HCT116 (cell line): ENCODE data around the gene FER. TPM values are rescaled to one million over a fixed set of nuclear protein-coding genes. Genes with fewer than 3 reads are reported as not detected.

ENCODE experiments used
- ATAC-seq: fragments of 200-7000 bp; cut with Tn5 transposase; 2 replicates; pipeline ENCODE4 v1.9.1; 2020; ENCODE audit warnings: mild to moderate bottlenecking, moderate library complexity
- BruUV-seq: library from RNA; stranded (reverse); fragments of 400-500 nt; replicated peaks from 2 replicates; lab custom pipeline; 2021; lab: Mats Ljungman, UMichigan
- CTCF ChIA-PET: fragments of 300-600 bp; sonication (Branson Sonifier 250); formaldehyde crosslinking; loops from one replicate; lab custom pipeline; 2021; ENCODE audit warnings: antibody characterized with exemption; lab: Charles Lee
- POLR2A ChIA-PET: fragments of 300-600, 350-600 bp; sonication (Branson Sonifier 250); formaldehyde crosslinking; loops from one replicate; lab custom pipeline; 2021; ENCODE audit warnings: antibody characterized with exemption; lab: Charles Lee
- RAD21 ChIA-PET, 2 experiments: fragments of 300-600 bp; sonication (Branson Sonifier 250); formaldehyde crosslinking; loops; one replicate each; lab custom pipeline; 2023; ENCODE audit warnings: low total read pairs in 2 of 2; ENCODE audit not compliant: uncharacterized antibody in 2 of 2, unreplicated experiment in 2 of 2, low non-redundant PET in 1 of 2; lab: Charles Lee
- DNase-seq: peaks from one replicate; pipeline ENCODE4 v3.0.0-alpha.2; 2010; ENCODE audit warnings: low read depth, low spot score
- H2AFZ ChIP-seq: fragments of 200-600 bp; shearing (Covaris generic), sonication (generic); 2 replicates; pipeline ENCODE4 v1.6.1; 2017; ENCODE audit warnings: low read depth, mixed run types, mixed read lengths, antibody characterized with exemption, low read length; ENCODE audit not compliant: poor library complexity, severe bottlenecking
- H3K27ac ChIP-seq: 2 replicates; pipeline ENCODE4 v1.5.1; 2012; ENCODE audit warnings: low read depth, low read length
- H3K27me3 ChIP-seq: fragments of 200-600 bp; sonication (generic); 2 replicates; pipeline ENCODE4 v1.6.1; 2016; ENCODE audit warnings: mixed run types, low read length, mixed read lengths; ENCODE audit not compliant: insufficient read depth
- H3K36me3 ChIP-seq, 2 experiments: fragments of 200-500 bp in 1 of 2; fragments of 200-600 bp in 1 of 2; sonication (Bioruptor generic) in 1 of 2; sonication (generic) in 1 of 2; 2 replicates each; pipeline versions ENCODE4 v1.5.1 to v1.6.1; 2014 to 2016; ENCODE audit warnings: low read length in 2 of 2, inconsistent platforms in 1 of 2, mixed read lengths in 1 of 2, mixed run types in 1 of 2; ENCODE audit not compliant: insufficient read depth in 2 of 2, control insufficient read depth in 1 of 2
- H3K4me1 ChIP-seq, 2 experiments: fragments of 200-600 bp in 1 of 2; sonication (generic) in 1 of 2; 2 replicates each; pipeline versions ENCODE4 v1.5.1 to v1.6.1; 2012 to 2017; ENCODE audit warnings: low read length in 2 of 2, inconsistent platforms in 1 of 2, mild to moderate bottlenecking in 1 of 2, mixed read lengths in 1 of 2, mixed run types in 1 of 2, moderate library complexity in 1 of 2; ENCODE audit not compliant: insufficient read depth in 2 of 2, control insufficient read depth in 1 of 2
- H3K4me2 ChIP-seq: fragments of 200-600 bp; sonication (generic); 2 replicates; pipeline ENCODE4 v1.6.1; 2017; ENCODE audit warnings: mixed run types, low read length, mixed read lengths
- H3K4me3 ChIP-seq, 2 experiments: fragments of 200-600 bp in 1 of 2; sonication (generic) in 1 of 2; replicated peaks in 1 of 2; 2 replicates each; pipeline ENCODE4 v1.5.1; 2011 to 2016; ENCODE audit warnings: low read length in 2 of 2, control low read depth in 1 of 2, low read depth in 1 of 2, mild to moderate bottlenecking in 1 of 2, mixed read lengths in 1 of 2, mixed run types in 1 of 2
- H3K79me2 ChIP-seq: fragments of 200-600 bp; sonication (generic); 2 replicates; pipeline ENCODE4 v1.6.1; 2017; ENCODE audit warnings: mild to moderate bottlenecking, mixed run types, low read length, moderate library complexity, mixed read lengths; ENCODE audit not compliant: insufficient read depth
- H3K9ac ChIP-seq: fragments of 200-600 bp; sonication (generic); 2 replicates; pipeline ENCODE4 v1.6.1; 2016; ENCODE audit warnings: low read length, mixed read lengths
- H3K9me2 ChIP-seq: fragments of 200-600 bp; sonication (generic), shearing (Covaris generic); 2 replicates; pipeline ENCODE4 v1.6.1; 2017; ENCODE audit warnings: mixed run types, mild to moderate bottlenecking, moderate library complexity; ENCODE audit not compliant: insufficient read depth
- H3K9me3 ChIP-seq, 2 experiments: fragments of 200-500 bp in 1 of 2; fragments of 200-600 bp in 1 of 2; sonication (Bioruptor generic) in 1 of 2; sonication (generic) in 1 of 2; 2 replicates each; pipeline ENCODE4 v1.6.1; 2014 to 2017; ENCODE audit warnings: low read length in 2 of 2, mixed read lengths in 2 of 2, inconsistent platforms in 1 of 2, low read depth in 1 of 2, mild to moderate bottlenecking in 1 of 2, mixed run types in 1 of 2, moderate library complexity in 1 of 2; ENCODE audit not compliant: control insufficient read depth in 1 of 2, insufficient read depth in 1 of 2
- H4K20me1 ChIP-seq: fragments of 200-600 bp; sonication (generic), shearing (Covaris generic); 2 replicates; pipeline ENCODE4 v1.6.1; 2017; ENCODE audit warnings: mixed run types, mild to moderate bottlenecking, moderate library complexity; ENCODE audit not compliant: insufficient read depth
- ATF3 ChIP-seq: IDR thresholded peaks from 2 replicates; pipeline ENCODE4 v1.6.1; 2012
- CBX3 ChIP-seq: IDR thresholded peaks from 2 replicates; pipeline ENCODE4 v1.6.1; 2012; ENCODE audit warnings: low read depth
- CEBPB ChIP-seq: IDR thresholded peaks from 2 replicates; pipeline ENCODE4 v1.6.1; 2012; ENCODE audit warnings: low read depth
- CTCF ChIP-seq, 3 experiments: fragments of 200-600 bp in 1 of 3; sonication (generic) in 1 of 3; IDR thresholded peaks in 2 of 3; conservative IDR thresholded peaks in 1 of 3; 2 replicates each; pipeline ENCODE4 v1.5.1; 2012 to 2017; ENCODE audit warnings: low read depth in 2 of 3, low read length in 2 of 3, antibody characterized with exemption in 1 of 3, borderline replicate concordance in 1 of 3, control low read depth in 1 of 3, mild to moderate bottlenecking in 1 of 3, mixed read lengths in 1 of 3, mixed run types in 1 of 3, moderate library complexity in 1 of 3; ENCODE audit not compliant: insufficient read depth in 1 of 3
- EGR1 ChIP-seq: IDR thresholded peaks from 2 replicates; pipeline ENCODE4 v1.6.1; 2012; ENCODE audit warnings: low read depth
- ELF1 ChIP-seq: IDR thresholded peaks from 2 replicates; pipeline ENCODE4 v1.6.1; 2012; ENCODE audit warnings: low read depth, borderline replicate concordance
- EZH2 ChIP-seq: fragments of 200-600 bp; sonication (generic); IDR thresholded peaks from 2 replicates; pipeline ENCODE4 v1.6.1; 2017; ENCODE audit warnings: antibody characterized with exemption, mixed run types
- EZH2phosphoT487 ChIP-seq: fragments of 200-600 bp; IDR thresholded peaks from 2 replicates; pipeline ENCODE4 v1.6.1; 2018; ENCODE audit warnings: antibody characterized with exemption, borderline replicate concordance
- FOSL1 ChIP-seq: IDR thresholded peaks from 2 replicates; pipeline ENCODE4 v1.6.1; 2012; ENCODE audit warnings: low read depth
- JUND ChIP-seq: IDR thresholded peaks from 2 replicates; pipeline ENCODE4 v1.6.1; 2012
- MAX ChIP-seq: IDR thresholded peaks from 2 replicates; pipeline ENCODE4 v1.6.1; 2012
- POLR2A ChIP-seq: IDR thresholded peaks from 2 replicates; pipeline ENCODE4 v1.7.0; 2011; ENCODE audit warnings: borderline replicate concordance; ENCODE audit not compliant: insufficient read depth, insufficient read length; ENCODE audit errors: extremely low read depth
- POLR2AphosphoS5 ChIP-seq: IDR thresholded peaks from 2 replicates; pipeline ENCODE4 v1.6.1; 2011; ENCODE audit warnings: mild to moderate bottlenecking, low read depth, low read length, moderate library complexity
- RAD21 ChIP-seq: IDR thresholded peaks from 2 replicates; pipeline ENCODE4 v1.6.1; 2012; ENCODE audit warnings: low read depth, mild to moderate bottlenecking
- REST ChIP-seq: IDR thresholded peaks from 2 replicates; pipeline ENCODE4 v1.6.1; 2012; ENCODE audit warnings: low read depth
- SIN3A ChIP-seq: IDR thresholded peaks from 2 replicates; pipeline ENCODE4 v1.6.1; 2012; ENCODE audit warnings: low read depth
- SP1 ChIP-seq: IDR thresholded peaks from 2 replicates; pipeline ENCODE4 v1.6.1; 2012; ENCODE audit warnings: low read depth
- SRF ChIP-seq: IDR thresholded peaks from 2 replicates; pipeline ENCODE4 v1.6.1; 2012; ENCODE audit warnings: low read depth
- YY1 ChIP-seq: IDR thresholded peaks from 2 replicates; pipeline ENCODE4 v1.6.1; 2011; ENCODE audit warnings: low read length, low read depth, moderate library complexity, mild to moderate bottlenecking; ENCODE audit not compliant: insufficient replicate concordance; ENCODE audit errors: extremely low read depth
- ZFX ChIP-seq: fragments of 450-650 bp; IDR thresholded peaks from 2 replicates; pipeline ENCODE4 v1.6.1; 2017
- intact Hi-C: fragments of 100-400 bp; cut with micrococcal nuclease; formaldehyde crosslinking; loops from 2 replicates; pipeline ENCODE4 v1.10.0; 2022
- total RNA-seq: library from RNA; stranded (reverse); gene quantifications from one replicate; pipeline ENCODE4 v1.2.1, GENCODE V29; 2021; ENCODE audit not compliant: unreplicated experiment

The FER gene
- total RNA-seq, 1 experiment from 2014 or later, result 32.0 TPM

GRCh38 chr5:109215040-109215439 is 467.3 kb downstream of the FER start:
- TF ChIP-seq RAD21 (no peak), EZH2 (no peak), SRF (no peak), JUND (no peak), CEBPB (no peak), FOSL1 (no peak), SP1 (no peak), MAX (no peak), ZFX (no peak), ATF3 (no peak), YY1 (no peak), CBX3 (no peak), POLR2A (no peak), REST (no peak), EGR1 (no peak), CTCF (IDR thresholded peaks at IDR 0.05 in 2 of 3, conservative IDR thresholded peaks at IDR 0.05 in 1 of 3; ENCODE audit: borderline replicate concordance in 1 of 3, insufficient read depth in 1 of 3, low read depth in 2 of 3, low read length in 2 of 3) (no peak), SIN3A (no peak), EZH2phosphoT487 (no peak), ELF1 (no peak), POLR2AphosphoS5 (no peak)
- Histone ChIP-seq H3K4me1 (no peaks in the 10 kb centered on the region), H4K20me1 (no peaks in the 10 kb centered on the region), H3K9me3 (no peaks in the 10 kb centered on the region), H3K4me2 (no peak overlapping the region), H3K9ac (no peak overlapping the region), H3K27ac (no peak overlapping the region), H3K4me3 (no peak overlapping the region), H3K79me2 (no peaks in the 10 kb centered on the region), H2AFZ (no peak overlapping the region), H3K9me2 (no peaks in the 10 kb centered on the region), H3K36me3 (no peaks in the 10 kb centered on the region), H3K27me3 (no peaks in the 10 kb centered on the region)
- POLR2A ChIA-PET, result no interaction called here
- CTCF ChIA-PET, result no interaction called here
- intact Hi-C loops, result no loop called here
- DNase-seq, result no peak
- RAD21 ChIA-PET, result no interaction called here
- no TSS peak for BruUV-seq
- ATAC-seq, result no peak
